HG03575 (cell line): ENCODE results near the gene LILRA2.
"Not testable (repeated sequence)": the region's sequence is repeated elsewhere in the genome, so short reads cannot be mapped to it uniquely, and the experiment has no call there.

Source experiments
- ATAC-seq: cut with Tn5 transposase; IDR thresholded peaks from one replicate; pipeline ENCODE4 v1.9.1; 2021; ENCODE audit not compliant: unreplicated experiment, insufficient number of reproducible peaks, low FRiP score; ENCODE audit errors: extremely low read depth

Gene LILRA2

DNA sequence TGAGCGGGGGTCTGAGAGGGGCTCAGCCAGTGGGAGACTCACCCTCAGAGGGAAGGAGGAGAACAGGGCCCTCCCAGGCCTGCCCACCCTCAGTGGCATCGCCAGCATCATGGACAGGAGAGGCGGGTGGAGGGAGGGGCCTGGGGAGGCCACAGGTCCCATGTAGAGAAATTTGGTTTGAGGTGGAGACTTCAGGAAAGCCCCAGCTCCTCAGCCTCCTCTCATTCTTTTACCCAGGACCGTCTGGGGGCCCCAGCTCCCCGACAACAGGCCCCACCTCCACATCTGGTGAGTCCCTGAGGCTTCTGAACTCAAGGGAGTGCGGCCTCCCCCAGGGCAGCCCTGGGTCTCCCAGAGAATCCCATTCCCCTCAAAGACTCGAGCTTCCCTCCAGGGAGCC is 59.8 kb downstream of the LILRA2 start:
- no peak for ATAC-seq

DNA sequence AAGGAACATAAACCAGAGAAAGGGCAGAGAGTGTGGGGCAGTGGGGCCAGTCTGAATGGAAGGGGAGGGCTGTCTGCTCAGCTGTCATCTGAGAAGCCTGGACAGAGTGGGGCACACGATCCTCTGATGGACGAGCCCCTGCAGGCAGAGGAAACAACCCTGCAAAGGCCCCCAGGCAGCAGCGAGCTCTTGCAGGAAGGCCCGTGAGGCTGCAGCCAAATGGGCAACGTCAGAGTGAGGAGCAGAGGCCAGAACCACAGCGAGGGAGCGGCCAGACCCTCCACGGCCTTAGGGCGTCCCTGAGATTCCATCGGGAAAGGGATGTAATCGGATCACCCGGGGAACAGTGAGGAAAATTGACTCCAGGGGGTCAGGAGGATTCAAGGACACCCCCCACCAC is 62.5 kb downstream of the LILRA2 start:
- not testable (repeated sequence) for ATAC-seq

DNA sequence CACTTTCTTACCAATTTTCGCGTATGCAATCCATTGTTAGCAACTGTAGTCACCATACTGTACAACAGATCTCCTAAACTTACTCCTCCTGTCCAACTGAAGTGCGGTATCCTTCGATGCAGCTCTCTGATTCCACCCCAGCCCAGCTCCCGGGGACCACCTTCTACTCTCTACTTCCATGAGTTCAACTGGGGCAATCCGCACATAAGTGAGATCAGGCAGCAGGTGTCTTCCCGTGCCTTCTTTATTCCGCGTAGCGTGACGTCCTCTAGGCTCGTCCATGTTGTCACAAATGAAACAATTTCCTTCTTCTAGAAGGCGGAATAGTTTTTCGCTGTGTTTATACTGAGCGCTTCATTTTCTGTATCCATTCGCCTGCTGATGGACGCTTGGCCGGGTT is 65.1 kb downstream of the LILRA2 start:
- ATAC-seq: no peak
